ENCODE data around the gene DLL1.

The DLL1 gene

DNA sequence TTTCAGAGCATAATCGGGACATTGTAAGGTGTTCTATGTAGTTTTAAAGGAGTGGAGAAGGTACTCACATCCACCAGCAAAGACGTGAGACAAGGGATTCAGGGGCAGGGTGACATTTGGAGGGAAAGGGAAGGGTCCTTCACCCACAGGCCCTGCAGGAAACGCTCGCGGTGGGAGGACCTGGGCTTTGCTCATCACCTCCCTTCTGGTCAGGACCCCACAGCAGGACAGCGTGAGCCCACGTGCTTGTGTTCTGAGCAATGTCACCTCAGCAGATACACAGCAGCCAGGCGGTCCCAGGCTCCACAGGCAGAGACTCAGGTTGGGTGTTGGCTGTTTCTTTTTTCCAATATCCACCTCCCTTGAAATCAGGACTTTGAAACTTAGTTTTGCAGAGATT is 27.5 kb downstream of the DLL1 start:
- no peak overlapping the region for H3K4me3 ChIP-seq (ENCODE audit: low read depth, low read length)
- DNase-seq (ENCODE audit: low read depth, low spot score), result no peak
- TF ChIP-seq, protein P1, sequence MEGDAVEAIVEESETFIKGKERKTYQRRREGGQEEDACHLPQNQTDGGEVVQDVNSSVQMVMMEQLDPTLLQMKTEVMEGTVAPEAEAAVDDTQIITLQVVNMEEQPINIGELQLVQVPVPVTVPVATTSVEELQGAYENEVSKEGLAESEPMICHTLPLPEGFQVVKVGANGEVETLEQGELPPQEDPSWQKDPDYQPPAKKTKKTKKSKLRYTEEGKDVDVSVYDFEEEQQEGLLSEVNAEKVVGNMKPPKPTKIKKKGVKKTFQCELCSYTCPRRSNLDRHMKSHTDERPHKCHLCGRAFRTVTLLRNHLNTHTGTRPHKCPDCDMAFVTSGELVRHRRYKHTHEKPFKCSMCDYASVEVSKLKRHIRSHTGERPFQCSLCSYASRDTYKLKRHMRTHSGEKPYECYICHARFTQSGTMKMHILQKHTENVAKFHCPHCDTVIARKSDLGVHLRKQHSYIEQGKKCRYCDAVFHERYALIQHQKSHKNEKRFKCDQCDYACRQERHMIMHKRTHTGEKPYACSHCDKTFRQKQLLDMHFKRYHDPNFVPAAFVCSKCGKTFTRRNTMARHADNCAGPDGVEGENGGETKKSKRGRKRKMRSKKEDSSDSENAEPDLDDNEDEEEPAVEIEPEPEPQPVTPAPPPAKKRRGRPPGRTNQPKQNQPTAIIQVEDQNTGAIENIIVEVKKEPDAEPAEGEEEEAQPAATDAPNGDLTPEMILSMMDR (IDR thresholded peaks at IDR 0.05; ENCODE audit: insufficient read depth, low read length, missing control alignments), result no peak
- ChIA-PET CTCF (no interaction called here), POLR2A (no interaction called here)

DNA sequence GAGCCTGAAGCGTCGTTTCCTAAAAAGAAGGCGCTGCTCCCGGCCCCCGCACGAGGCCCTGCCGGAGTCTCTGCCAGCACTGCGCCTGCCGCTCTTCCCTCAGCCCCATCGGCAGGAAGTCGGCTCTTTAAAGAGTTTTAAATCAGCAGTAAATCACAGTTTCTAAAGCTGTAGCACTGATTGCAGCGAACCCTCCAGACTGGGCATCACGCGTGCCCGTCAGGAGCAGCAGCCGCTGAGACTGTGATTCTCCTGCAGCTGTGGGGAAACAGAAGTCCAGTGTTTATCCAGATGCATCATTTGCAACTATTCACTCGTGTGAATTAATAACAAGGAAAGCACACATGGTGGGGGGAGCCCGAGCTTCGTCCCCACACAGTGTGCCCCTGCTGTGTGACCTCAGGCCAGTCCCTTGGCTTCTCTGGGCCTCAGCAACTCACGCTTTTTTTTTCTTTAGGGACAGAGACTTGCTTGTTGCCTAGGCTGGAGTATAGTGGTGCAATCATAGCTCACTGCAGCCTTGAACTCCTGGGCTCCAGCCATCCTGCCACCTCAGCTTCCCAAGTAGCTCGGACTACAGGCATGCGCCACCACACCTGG is 28.3 kb downstream of the DLL1 start:
- no peak overlapping the region for H3K4me3 ChIP-seq (ENCODE audit: low read depth, low read length)
- TF ChIP-seq, protein P1 (IDR thresholded peaks at IDR 0.05; ENCODE audit: insufficient read depth, low read length, missing control alignments), result no peak
- POLR2A ChIA-PET, result no interaction called here
- DNase-seq (ENCODE audit: low read depth, low spot score), result no peak
- CTCF ChIA-PET, result no interaction called here

DNA sequence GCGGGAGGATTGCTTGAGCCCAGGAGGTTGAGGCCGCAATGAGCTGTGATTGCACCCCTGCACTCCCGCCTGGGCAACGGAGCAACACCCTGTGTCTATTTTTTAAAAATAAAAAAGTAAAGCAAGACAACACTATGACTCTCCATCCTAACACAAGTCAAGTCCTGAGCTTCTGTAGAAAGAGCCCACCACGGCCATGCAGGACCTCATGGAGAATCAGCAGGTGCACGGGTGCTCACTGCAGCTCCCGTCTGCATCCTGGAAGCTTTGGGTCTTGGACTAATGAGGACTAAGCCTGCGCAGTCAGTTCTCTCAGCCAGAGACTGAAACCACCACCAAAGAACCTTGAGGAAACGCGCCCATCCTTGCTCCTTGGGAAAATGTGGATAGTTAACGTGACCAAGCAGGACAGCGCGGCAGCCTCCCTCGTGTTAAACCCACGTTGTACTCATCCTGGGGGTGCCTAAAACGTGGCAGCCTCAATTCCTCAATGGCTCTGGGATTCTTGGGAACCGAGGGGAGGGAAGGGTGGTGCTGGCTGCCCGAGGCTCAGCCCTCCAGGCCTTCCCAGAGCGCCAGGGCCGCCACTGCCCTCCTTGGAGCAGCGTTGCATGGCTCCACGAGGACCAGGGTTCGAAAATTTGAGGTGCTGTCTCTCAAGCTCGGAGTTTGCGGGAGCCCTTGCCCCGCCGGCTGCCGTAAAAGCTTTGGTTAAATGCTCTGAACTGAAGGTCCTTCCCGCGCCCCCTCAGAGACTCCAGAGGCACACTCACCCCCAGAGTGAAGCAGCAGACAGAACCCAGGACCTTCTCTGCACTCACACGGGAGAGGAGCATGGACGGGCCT is 29.0 kb downstream of the DLL1 start:
- H3K4me3 ChIP-seq (ENCODE audit: low read depth, low read length), result no peak overlapping the region
- TF ChIP-seq, protein P1 (IDR thresholded peaks at IDR 0.05; ENCODE audit: insufficient read depth, low read length, missing control alignments), result no peak
- DNase-seq (ENCODE audit: low read depth, low spot score), result no peak
- POLR2A ChIA-PET, result no interaction called here
- CTCF ChIA-PET, result no interaction called here

DNA sequence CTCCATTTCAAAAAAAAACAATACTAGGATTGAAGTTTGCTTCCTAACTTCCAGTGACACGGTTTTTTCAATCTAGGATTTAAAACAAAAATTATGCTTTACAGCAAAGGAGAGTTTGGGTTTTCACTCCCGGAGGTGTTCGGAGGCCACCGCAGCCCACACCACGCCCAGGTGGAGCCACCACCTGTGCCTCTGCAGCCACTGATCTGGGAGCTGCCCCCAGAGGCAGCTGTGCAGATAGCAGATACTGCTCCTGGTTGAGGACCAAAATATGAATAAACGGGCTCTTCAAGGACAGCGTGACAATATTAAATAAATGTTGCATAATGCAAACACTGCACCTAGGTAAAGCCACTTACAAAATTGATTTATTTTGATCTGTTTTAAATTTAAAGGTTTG is 30.2 kb downstream of the DLL1 start:
- POLR2A ChIA-PET, result no interaction called here
- TF ChIP-seq, protein P1 (IDR thresholded peaks at IDR 0.05; ENCODE audit: insufficient read depth, low read length, missing control alignments), result no peak
- H3K4me3 ChIP-seq (ENCODE audit: low read depth, low read length), result no peak overlapping the region
- DNase-seq (ENCODE audit: low read depth, low spot score), result no peak
- CTCF ChIA-PET, result no interaction called here

DNA sequence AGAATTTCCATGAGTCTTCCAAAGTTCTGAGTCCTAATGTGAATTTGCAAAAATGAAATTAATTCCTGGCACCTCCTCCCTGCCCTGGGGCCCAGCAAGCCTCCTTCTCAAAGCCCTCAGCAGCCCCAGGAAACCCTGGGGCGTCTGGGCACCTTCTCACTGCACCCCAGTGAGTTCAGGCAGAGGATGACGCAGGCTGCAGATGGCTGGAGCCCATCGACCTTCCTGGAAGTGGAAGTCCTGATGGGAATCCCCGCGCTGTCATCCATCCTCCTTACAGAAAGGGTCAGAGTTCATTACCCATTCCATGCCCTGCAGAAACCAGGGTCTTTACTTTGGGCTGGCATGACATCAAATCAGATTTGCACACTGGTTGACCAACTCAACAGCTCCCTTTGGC is 31.6 kb downstream of the DLL1 start:
- H3K4me3 ChIP-seq (ENCODE audit: low read depth, low read length), result no peak overlapping the region
- CTCF ChIA-PET, result no interaction called here
- POLR2A ChIA-PET, result no interaction called here
- TF ChIP-seq, protein P1 (IDR thresholded peaks at IDR 0.05; ENCODE audit: insufficient read depth, low read length, missing control alignments), result no peak
- no peak for DNase-seq (ENCODE audit: low read depth, low spot score)

DNA sequence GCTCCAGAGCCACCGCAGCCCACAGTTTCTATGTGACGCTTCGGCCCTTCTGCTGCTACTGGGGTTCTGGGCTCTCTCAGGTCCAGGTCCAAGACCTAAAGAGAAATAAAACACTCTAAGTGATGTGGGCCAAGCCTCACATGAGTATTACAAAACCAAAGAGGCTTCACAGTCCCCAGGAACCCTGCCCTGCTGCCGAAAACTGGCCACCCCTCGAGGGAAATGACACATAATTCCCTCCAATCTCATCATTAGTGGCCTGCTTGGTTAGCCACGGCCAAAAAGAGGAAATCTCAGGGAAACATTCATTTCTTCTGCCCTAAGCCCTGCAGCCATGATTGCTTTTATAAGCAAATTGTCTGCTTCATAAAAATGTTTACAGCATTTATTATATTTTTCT is 32.5 kb downstream of the DLL1 start:
- no peak overlapping the region for H3K4me3 ChIP-seq (ENCODE audit: low read depth, low read length)

More for the DNA sequence above, 32.5 kb downstream of the DLL1 start:
- TF ChIP-seq, protein P1 (IDR thresholded peaks at IDR 0.05; ENCODE audit: insufficient read depth, low read length, missing control alignments), result no peak
- ChIA-PET CTCF (no interaction called here), POLR2A (no interaction called here)
- no peak for DNase-seq (ENCODE audit: low read depth, low spot score)

All from AG04449 (cell line).